AG08395 (cell line): ENCODE results near the gene TLE4.

Experiments used
- DNase-seq: peaks from one replicate; pipeline ENCODE4 v3.0.0; 2012; ENCODE audit warnings: mixed read lengths, low spot score

The TLE4 gene

DNA sequence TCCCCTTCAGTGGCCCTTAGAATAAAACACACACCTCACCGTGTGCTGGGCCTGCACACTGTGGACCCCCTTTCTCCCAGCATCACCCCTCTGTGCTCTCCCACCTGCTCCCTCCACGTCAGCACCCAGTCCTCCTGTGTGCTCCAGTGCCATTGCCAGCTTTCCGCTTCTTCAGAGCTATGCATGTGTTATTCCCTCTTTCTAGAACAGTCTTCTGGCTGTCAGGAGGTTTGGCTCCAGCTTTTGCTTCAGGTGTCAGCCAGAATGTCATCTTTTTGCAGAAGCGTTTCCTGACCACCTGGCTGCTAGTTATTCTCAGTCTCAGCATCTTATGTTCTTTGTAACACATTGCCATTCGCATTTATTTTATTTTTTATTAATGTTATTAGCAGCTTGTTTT lies 119.7 kb downstream of the TLE4 start:
- DNase-seq, result no peak

DNA sequence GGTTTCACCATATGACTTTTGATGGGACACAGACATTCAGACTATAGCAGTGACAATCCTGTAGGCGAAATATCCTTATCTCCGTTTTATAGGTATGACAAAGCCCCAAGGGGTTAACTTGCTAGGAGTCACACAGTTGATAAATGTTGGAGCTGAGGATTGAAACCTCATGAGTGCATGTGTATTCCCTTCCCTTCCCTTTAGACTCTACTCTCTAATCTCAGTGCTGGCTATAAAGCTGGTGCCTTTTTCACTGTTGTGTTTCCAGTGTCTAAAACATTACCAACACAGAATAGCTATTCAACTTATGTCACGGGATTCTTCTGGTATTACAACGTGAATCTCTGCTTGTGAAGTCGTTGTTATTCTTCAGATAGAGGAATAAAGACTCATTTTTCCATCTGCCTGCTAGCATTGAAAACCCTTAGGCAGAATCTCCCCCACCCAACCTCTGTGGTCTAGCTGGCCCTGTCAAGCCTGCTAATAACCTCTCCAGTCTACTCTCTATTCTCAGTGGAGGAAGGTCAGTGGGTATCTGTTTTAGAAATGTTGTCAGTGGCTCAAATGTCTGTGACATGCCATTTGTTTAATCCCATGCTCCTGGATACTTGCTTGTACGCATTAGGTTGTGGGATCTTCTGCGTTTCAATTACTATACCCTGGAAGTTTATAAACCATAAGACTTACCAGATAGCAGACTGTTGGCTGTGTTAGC lies 121.2 kb downstream of the TLE4 start:
- DNase-seq, result no peak

DNA sequence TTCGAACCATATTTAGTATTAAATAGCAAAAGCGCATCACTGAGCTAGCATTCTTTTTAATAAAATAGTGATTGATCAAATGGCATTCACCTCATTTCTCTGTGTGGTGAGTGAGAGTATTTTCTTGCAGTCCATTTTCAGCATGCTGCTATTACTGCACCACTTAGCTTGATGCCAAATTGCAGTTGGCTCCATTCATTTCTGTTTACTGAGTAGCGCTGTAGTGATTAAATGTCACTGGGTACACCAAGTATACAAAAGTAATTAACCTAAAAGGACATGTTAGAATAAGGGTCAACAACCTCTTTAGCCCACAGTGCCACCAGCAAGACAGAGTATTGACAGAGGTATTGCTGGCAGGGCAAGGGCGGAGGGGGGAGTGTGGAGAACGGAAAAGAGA lies 122.0 kb downstream of the TLE4 start:
- DNase-seq, result no peak

DNA sequence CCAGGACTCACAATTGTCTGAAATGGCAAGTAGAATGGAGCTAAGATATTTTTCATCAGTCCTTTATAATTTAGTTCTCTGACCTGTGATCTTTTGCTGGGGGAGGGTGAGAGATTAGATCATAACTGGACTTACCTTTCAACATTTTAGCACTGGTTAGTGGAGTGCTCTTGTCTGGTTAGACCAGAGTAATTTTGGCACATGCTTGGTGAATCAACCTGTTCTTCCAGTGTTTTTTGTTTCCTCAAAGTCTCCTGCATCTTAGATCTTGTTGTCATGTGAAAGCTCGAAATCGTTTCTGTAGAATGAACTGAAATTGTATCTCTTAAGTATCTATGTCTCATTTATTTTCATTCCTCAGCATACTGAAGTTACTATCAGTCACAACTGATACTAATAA lies 122.4 kb downstream of the TLE4 start:
- DNase-seq, result no peak

DNA sequence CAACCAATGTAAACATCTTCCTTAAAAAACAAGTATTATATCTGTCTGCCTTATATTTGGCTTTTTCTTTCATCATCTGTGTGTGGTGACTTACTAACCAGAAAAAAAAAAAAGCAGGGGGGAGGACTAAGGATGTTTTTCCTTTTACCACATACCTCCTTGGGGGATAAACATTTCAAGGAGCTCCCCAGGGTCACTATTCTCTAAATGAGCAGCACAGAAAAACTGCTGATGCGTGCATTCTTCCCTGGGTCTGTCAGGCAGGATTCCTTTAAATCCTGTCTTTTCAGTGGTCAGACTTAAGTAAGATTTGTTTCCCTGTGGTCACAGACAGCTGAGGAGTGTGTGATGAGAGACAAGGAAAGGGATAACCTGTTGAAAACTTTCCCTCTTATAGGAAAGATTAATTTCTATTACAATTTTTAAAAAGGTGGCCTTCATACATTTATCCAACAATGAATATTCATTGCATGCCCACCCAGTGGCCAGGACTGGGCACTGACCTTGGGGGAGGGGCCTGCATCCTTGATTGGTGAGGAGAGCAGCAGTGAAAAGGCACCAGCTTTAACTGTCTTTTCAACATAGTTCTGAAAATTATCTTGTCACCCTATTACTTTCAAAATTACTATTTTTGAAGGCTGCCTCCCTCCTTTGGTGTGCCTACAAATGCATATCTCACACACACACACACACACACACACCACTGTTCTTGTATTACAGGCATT lies 123.1 kb downstream of the TLE4 start:
- DNase-seq, result peak; percentile 87

DNA sequence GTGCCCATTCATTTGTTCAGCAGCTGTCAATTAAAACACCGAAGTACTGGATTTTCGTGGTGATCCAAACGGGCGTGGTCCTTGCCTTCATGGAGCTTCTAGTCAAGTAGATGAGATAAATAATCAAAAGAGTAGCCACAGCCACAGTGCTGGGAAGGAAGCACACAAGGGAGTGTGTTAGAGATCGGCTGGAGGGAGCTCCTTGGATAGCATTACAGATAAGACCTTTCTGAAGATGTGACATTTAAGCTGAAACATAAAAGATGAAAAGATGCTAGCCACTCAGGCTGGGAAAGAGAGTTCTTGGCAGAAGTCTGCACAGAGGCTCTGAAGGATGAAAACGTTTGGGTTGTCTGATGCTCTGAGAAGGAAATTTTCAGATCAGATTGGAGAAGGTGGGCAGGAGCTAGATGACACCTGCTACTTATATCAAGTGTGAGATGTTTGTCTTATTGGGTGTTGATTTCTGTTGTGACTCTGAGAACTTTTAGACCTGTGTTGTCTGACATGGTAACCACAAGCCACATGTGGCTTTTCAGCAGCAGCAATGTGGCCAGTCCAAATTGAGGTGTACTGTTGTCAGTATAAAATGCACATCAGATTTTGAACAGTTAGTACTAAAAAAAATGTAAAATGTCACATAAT lies 123.9 kb downstream of the TLE4 start:
- DNase-seq, result no peak

DNA sequence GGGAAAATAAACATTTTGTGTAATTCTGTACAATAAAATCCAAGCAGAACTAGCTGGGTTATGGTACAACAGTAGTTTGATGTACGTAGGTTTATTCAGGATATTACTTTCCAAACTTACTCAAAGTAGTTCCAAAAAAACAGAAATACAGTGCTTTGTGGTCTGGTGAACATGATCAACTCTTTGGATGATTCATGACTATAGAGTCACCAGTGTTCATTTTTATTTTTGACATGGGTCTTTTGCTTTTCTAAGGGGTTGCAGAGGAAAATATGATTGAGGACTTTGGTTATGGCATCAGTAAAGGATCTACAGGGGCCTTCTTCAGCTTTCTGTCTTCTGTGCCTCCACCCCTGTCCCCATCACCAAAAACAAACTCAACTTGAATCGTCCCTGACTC lies 127.2 kb downstream of the TLE4 start:
- DNase-seq, result no peak

DNA sequence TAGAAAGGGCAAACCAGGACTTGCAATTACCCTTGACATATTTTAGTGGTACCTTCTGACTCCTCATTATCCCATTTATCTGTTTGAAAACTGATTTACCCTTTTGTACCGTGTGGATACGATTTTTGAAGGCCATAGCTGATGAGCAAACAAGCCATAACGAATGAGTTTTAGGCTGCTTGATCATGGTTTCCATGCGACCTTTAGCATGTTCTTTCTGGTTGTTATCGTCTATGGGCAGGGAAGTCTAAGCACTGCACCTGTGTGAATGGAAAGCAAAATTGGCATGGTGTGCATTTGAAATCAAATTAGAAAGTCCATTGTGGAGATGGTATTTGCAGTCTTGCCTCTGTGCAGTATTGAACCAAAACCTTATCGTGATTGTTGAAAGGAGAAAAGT lies 127.7 kb downstream of the TLE4 start:
- no peak for DNase-seq

DNA sequence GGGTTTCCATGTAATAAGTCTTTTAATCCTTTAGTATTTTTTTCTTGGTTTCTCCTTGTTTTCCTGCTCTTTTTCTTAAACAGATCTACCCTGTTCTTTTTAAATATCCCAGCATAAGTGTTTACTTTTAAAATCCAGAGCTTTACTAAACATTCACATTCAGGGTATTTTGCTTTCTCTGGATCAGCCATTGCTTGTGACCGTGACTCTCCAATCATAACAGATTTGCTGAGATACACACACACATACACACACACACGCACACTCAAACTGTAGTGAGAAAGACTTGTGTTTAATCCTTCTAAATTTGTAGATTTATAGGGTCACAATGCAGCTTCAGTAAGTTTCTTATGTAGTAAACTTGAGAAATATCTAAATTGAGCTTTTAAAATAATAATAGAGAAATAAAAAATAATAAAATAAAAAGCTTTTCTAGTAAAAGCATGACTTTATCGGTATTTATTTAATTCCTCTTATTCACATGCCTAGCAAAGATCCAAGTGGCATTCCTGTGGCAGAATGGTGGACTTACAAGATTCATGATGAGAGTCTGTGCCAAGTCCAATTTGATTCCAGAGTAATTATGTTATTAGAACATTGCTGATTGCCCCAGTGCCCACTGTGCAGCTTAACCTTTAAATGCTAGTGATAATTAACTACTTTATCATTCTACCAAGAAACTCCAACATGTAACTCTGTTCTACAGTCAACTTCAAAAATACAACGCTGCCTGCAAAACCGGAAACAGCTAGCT lies 129.0 kb downstream of the TLE4 start:
- no peak for DNase-seq

DNA sequence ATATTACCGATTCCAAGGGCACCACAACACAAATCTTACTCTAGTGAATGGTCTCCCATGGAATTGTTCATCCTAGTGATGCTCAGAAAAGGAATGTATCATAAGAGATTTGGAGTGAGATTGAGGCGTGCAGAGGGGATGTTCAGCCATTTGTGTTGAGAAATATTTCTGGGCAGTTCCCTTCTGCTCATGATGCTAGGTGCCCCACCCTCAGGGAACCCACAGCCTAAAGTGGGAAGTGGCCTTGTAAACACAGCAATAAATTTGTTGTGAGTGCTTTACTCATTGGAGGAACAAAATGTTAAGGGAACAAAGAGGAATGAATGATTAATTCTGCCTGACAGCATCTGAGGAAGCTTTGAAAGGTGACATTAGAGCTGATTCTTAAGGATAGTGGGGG lies 129.9 kb downstream of the TLE4 start:
- DNase-seq, result peak; percentile 50

DNA sequence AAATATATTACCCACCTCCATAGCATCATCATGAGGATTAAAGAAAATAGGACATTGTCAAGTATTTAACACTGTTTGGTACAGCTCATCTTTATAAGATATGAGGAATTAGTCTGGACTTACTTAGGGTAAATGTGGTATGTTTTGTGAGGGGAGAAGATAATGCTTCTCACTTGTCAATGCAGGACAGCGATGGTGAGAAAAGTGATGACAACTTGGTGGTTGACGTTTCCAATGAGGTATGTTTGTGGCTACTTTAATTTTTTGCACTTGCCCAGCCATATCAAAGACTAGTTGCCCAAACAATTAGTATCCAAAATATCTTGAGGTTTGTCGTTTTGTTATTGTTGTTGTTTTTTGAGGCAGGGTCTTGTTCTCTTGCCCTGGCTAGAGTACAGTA lies 133.9 kb downstream of the TLE4 start:
- no peak for DNase-seq

DNA sequence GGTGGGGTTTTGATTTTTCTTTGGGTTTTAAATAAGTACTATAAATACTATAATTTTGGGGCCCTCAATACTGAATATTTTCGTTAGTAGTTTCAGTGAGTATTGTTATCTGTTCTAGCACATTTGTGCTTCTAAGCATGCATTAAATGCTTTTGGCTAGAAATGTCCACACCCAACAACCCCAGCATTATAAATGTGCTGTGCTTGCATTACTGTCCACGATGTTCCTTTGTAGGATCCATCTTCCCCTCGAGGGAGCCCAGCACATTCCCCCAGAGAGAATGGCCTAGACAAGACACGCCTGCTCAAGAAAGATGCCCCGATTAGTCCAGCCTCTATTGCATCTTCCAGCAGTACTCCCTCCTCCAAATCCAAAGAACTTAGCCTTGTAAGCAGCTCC lies 134.7 kb downstream of the TLE4 start:
- DNase-seq, result no peak

DNA sequence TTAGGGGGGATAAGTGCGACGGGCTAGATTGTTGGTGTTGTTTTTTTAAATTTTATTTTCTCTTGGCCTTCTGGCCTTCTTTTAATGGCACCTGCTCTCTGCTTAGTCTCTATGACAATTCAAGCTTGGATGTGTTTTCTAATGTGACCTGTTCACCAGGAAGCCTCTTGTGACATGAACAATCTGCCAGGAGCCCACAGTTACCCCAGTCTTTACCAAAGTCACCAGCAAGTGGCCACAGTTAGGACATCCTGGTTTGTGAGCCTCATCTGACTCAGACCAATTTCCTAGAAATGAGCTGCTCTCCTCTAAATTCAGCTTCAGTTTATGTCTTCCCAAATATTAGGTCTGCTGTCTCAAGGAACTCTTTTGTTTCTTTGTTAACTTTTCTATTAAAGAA lies 135.8 kb downstream of the TLE4 start:
- no peak for DNase-seq

DNA sequence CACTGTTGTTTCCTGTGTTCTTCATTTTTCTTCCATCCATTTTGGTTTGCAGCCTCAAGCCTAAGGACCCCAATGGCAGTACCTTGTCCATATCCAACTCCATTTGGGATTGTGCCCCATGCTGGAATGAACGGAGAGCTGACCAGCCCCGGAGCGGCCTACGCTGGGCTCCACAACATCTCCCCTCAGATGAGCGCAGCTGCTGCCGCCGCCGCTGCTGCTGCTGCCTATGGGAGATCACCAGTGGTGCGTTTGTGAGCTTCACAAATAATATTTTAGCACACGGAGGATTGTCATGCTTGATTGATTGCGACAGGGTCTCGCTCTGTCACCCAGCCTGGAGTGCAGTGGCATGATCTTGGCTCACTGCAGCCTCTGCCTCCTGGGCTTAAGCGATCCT lies 136.8 kb downstream of the TLE4 start:
- no peak for DNase-seq

DNA sequence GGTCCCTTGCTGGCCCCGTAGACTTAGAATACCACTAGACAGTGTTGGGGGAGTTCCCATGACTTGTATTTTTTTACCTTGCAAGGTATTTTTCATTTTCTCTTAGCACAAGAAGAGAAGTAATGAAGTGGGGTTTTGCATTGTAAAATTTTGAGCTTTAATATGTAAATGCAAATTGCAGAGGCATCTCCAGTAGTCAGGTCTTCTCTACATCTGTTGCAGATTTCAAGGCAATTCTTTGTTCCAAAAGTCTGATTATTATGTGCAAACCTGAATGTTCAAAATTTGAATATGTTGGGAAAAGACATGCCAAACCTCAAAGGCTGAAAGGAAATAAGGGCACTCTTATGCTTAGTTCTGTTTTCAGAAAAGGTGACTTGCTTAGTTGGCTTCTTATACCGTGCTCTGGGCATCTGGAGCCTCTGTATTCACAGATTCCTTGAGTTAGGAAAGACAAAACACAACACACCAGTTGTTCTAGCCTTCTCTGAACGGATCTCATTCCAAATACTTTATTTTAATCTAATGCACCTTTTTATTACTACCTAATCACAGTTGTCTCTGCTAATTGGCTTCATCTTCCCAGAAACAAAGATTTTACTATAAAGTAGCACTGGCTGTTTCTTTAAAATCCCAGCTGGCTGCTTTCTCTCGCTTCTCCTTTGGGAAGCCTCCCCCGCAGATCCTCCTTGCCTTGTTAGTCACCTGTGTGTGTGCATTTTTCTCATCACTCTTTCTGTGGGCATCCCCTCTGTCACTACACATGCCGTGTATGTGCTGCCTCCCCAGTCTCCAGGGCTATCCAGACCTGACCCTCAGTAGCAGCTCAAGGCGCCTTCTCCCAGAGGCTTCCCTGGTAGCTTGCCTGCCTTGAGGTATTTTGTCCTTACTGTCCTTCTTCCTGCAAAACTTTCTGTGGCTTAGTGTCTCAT lies 138.2 kb downstream of the TLE4 start:
- DNase-seq, result no peak

DNA sequence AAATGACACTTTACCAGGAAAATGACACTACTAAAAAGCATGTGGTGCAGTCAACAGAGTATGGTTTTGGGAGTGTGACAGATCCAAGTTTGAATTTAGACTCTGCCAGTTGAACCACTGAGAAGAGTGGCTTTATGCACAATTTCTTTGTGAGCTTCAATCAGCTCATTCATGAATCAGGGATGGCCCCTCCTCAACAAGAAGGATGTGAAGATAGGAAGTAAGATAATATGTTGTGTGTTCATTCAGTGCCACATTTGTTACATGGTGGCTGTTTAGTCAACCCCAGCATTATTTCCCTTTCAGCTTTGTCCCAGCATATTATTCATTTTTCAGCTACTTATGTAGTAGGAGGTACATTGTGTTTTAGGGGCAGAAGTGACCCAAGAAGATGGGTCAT lies 140.1 kb downstream of the TLE4 start:
- no peak for DNase-seq

DNA sequence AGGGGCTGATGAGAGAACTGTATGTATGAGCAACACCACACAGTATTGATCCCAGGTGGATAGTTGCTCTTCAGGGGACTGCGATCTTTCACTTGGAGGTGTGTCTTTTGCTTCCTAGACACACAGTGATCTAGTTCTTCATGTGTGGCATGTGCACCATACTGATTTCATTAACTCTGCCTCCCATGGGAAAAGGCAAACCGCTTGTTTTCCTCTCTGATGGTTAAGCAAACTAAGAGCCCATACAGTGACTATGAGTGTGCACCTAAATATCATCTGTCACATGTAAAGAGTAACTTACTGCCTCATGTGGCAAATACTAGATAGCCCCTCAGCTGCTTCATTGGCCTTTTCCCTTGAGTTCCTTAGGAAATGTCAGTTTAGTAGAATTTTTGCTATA lies 147.3 kb downstream of the TLE4 start:
- DNase-seq, result no peak

DNA sequence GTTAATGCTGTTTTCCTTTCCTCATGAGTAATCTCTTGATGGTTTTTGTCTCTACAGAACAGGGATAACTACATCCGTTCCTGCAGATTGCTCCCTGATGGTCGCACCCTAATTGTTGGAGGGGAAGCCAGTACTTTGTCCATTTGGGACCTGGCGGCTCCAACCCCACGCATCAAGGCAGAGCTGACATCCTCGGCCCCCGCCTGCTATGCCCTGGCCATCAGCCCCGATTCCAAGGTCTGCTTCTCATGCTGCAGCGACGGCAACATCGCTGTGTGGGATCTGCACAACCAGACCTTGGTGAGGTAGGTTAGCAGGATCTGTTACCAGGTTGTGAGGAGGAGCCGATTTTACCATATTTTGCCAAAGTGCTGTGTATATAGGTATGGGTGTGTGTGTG lies 148.2 kb downstream of the TLE4 start:
- no peak for DNase-seq

DNA sequence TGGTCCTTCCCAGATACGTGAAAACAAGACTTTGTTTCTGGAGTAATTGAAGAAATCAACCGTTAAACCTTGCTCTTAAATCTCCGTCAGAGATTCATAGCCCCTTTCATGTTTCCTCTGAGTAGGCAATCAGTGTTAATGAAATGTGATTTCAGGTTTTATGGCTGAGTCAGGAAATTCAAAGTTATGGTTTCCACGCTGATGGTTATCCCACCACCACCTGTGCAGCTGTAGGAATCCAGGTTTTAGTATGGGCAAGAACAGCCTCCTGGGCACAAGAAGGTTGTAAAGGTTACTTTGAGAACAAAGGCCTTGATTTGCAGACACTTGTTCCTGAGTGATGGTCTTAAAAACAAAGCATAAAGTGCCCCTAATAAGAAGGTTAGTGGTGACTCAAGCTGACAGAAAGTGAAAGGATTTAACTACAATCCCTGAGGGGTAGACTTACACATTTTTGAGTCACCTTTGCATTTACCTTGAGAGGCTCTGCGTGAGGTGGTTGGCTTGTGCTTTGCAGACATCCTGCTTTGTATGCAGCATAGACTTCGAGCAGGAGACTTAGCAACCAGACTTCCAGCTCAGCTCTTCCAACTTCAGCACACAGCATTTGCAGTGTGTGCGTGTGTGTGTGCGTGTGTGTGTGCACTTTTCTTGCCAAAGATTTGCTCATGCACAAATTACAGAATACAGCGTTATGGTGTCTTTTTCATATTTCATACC lies 159.6 kb downstream of the TLE4 start:
- DNase-seq, result no peak

DNA sequence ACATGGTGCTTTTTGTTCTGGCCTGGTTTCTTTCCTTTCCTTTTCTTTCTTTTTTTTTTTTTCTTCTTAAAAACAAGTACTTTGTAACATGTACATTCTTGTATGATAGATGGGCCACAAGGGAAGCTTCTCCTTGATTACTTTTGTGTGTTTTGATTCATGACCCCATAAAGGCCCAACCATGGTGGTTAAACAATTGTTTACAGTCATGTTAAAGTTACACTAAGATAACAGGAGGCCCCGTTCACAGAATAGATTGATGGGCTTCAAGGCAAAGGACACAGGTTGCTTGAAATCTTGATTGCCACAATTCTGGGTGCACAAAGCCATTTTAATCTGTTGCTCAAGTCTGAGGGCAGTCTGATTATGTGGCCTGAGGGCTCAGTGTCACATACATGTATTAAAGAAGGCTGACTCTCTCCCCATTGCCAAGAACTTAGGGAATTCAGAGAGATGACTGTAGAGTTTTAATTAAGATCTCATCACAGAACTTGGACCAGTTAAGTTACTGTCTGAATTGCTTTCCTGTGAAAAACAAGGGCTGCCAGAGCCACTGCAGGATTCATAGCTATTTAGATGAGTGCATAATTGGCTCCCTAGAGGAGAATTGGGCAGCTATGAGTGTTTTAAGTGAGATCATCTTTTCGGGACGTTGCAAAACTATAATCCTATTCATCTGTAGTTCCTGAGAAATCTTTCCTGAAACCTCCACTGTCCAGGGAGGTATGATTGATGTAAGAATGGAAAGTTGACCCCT lies 163.4 kb downstream of the TLE4 start:
- peak; percentile 27 for DNase-seq
